ENCODE results near the gene CLCNKB.
"Not testable (repeated sequence)": the region's sequence is repeated elsewhere in the genome, so short reads cannot be mapped to it uniquely, and the experiment has no call there.

Gene CLCNKB

DNA sequence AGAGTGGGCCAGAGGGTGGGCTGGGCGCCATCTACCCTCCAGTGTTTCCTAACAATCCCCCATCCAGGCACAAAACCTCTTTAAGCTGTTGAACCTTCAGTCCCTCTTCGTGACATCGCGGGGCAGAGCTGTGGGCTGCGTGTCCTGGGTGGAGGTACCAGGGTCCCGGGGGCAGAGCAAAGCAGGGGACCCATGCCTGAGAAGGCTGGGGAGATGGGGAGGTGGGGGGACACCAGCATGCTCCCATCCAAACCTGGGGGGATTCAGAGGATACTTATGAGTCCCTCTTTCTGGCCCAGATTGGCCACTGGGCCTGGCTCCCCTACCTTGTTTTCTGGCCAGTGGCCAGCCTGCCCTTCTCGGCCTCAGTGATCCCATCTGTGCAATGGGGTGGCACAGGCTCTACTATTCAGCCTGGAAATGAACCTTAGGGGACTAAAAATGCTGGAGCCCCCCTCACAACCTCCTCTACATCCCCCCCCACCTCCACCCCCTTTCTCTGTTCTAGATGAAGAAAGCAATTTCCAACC is 10.4 kb upstream of the CLCNKB start:
- DNase-seq (ENCODE audit: low read depth): not testable (repeated sequence)

- DNase-seq (ENCODE audit: low read depth): not testable (repeated sequence)
Measured at GRCh38 chr1:16036461-16036860, 7.1 kb upstream of the CLCNKB start.

- no peak for DNase-seq (ENCODE audit: low read depth)
Measured at GRCh38 chr1:16038620-16038912, 5.0 kb upstream of the CLCNKB start.

DNA sequence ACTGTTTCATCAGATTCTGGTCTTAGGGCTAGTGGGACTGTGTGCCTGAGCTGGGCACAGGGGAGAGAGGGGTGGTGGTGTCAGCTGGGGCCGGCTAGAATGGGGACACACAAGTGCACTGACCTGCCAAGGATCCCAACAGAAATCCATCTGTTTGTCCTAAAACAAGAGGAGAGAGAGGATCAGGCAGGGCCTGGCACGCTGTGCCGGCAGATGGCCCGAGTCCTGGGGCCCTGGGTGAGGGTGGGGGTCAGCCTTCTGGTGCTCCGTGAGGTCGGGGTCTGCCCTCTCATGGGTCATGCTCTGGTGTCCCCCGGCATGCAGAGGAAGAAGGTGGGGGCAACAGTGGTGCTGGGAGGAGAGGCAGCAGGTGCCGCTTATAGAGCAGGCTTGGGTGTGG is 3.7 kb upstream of the CLCNKB start:
- DNase-seq (ENCODE audit: low read depth): not testable (repeated sequence)

GRCh38 chr1:16041200-16041599 is 2.4 kb upstream of the CLCNKB start:
- DNase-seq (ENCODE audit: low read depth): no peak

DNA sequence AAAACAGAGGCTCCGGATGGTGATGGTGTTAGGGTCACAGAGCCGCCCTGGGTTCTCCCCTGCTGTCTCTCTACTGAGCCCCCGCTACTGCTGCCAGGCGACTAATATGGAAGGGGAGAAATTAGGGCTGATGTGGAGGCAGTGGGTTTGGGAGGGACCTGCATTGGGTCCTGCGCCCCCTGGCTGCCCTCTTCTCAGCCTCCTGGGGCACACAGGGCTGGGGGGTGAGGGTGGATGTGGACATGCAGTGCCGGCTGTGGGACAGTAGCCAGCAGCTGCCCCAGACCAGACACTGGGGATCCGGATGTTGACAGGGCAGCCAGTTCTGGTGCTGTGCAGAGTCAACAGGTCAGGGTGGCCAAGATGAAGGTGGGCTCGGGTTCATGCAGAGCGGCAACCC is 1.5 kb upstream of the CLCNKB start:
- no peak for DNase-seq (ENCODE audit: low read depth)

DNA sequence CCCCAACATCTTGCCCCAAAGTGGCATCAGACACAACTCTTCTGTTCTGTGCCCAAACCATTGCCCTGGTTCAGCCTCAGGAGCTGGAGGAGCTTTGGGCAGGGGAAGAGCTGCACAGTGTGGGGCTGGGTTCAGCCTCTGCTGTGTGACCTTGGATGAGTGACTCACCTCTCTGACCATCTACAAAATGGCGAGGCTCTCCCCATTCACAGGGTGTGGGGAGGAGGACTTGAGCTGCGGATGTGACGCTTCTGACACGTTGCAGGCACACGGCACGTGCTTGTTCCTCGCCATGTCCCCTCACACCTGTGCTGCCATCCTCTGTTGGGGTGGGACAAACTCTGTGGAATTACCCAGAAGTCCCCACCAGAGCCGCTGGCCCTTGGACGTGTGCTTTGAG is 928 bp upstream of the CLCNKB start:
- DNase-seq (ENCODE audit: low read depth): not testable (repeated sequence)

GRCh38 chr1:16043950-16044349 is 368 bp downstream of the CLCNKB start:
- DNase-seq (ENCODE audit: low read depth): no peak

DNA sequence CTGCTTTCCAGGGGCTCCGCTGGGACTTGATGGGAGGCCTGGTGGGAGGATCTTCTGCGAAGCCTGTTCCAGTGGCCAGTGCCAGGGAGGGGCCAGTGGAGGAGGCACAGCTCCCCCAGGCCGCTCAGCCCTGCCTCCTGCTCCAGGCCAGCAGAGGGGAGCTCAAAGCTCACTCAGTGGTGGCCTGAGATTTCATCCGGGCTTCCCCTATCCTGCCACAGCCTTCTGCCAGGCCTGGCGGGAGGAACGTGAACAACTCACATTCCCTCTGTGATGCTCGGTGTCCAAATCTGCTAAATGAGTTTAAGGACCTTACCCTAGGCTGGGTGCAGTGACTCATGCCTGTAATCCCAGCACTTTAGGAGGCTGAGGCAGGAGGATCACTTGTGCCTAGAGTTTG is 3.3 kb downstream of the CLCNKB start:
- no peak for DNase-seq (ENCODE audit: low read depth)

DNA sequence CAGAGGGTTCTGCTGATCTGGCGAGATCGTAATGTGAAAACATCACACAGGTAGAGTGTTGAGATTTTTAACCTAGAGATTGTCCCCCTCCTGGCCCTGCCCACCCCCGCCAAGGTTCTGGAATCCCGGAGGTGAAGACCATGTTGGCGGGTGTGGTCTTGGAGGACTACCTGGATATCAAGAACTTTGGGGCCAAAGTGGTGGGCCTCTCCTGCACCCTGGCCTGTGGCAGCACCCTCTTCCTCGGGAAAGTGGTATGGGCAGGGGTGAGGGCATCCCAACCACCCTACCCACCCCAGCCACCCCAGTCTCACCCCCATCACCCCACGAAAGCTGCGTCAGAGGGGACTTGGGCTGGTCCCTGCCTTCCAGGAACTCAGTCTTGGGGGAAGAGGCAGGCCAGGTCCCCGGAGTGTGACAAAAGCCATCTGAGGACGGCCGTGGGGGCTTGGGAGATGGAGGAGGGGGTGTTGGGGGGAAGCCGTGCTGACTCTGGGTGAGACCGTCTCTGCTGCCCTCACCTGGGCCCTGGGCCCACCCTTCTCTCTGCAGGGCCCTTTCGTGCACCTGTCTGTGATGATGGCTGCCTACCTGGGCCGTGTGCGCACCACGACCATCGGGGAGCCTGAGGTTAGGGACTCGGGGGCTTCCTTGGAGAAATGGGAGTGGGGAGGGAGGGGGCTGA is 4.4 kb downstream of the CLCNKB start:
- DNase-seq (ENCODE audit: low read depth): no peak

DNA sequence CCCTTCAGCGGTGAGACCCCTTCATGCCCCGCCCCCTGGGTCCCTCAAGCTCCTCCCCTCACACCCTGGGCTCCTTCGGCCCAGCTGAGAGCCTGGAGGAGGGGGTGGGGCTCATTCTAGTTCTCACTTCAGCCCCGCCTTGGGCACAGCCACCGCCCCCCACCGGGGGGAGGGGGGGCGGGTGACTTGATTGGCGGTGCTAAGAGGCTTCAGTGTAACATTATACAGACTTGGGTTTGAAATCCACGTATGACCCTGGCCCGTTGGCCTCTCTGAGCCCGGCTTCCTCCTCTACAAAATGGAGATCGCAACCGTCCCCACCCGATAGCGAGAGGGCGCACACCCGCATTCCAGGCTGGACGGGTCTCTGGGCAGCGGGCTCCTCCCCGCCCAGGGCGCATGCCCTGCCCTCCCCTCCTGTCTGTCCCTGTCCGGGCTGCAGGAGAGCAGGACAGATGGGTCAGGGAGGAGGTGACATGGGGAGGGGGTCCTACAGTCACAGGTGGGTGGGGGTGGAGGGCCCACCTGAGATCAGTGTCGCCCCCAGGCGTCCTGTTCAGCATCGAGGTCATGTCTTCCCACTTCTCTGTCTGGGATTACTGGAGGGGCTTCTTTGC is 5.1 kb downstream of the CLCNKB start:
- DNase-seq (ENCODE audit: low read depth): no peak

DNA sequence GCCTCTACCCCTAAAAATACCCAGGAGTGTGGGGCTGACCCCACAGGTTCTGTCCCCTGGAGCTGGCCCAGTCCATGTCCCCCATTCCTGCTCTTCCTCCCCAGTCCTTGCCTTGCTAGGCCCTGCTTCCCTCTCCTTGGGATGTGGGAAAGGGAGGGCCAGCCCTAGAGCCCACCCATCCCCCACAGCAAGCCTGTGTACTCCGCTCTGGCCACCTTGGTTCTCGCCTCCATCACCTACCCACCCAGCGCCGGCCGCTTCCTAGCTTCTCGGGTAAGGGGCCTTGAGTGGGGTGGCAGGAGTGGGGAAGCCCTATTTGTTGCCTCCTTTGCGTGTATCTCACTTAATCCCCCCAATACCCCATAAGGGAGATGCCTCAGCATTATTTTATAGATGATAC is 6.7 kb downstream of the CLCNKB start:
- no peak for DNase-seq (ENCODE audit: low read depth)

GRCh38 chr1:16051039-16051438 is 7.5 kb downstream of the CLCNKB start:
- no peak for DNase-seq (ENCODE audit: low read depth)

DNA sequence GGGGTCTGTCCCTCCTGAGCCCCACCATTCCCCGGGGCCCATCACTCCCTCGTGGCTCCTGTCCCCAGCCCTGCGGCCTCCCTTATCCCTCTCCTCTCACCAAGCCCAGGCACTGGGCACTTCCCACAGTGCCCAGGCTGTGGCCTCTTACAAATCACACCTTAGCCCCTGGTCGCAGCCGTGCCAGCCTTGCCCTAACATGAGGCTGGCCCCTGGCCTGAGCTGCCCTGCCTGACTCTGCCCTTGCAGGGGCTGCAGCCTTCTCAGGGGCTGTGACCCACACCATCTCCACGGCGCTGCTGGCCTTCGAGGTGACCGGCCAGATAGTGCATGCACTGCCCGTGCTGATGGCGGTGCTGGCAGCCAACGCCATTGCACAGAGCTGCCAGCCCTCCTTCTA is 8.4 kb downstream of the CLCNKB start:
- DNase-seq (ENCODE audit: low read depth): not testable (repeated sequence)

- no peak for DNase-seq (ENCODE audit: low read depth)
Measured at GRCh38 chr1:16053781-16054502, 10.4 kb downstream of the CLCNKB start.

DNA sequence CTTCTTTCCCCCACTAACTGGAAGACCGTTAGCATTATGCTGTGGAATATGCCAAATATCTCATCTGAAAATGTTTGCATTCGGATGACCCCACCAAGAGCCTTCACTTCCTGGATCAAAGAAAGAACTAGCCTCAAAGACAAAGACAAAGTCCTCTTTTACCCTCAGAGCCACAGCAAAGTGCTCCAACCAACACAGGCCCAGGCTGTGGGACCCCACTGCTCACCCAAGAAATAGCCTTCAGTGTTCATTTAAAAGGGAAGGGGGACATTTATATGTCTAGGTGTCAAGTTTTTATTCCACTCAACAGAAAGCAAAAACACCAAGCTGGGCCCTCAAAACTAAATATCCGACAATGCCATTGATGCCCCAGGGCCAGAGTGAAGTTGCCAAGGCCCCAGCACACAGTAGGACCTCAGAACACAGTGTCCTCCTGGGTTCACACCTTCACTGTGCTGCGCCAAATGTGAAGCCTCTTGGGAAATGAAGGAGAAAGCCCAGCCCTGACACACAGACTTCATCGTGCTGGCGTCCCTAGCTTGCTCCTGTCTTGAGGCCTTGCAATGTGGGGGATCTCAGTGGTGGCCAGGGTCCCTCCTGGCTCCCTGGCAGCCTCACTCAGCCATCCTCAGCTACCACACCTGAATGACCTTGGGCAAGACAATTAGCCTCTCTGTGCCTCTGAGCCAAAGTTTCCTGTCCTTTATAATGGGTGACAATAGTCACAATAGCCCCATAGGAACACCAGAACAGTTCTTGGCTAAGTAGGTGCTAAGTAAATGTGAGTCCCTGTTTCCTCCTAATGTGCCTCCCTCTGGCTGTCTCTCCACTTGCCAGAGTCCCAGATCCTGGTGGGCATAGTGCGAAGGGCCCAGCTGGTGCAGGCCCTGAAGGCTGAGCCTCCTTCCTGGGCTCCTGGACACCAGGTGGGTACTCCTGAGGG is 11.3 kb downstream of the CLCNKB start:
- no peak for DNase-seq (ENCODE audit: low read depth)

- peak; percentile 63 for DNase-seq (ENCODE audit: low read depth)
Measured at GRCh38 chr1:16055613-16056520, 12.3 kb downstream of the CLCNKB start.

- not testable (repeated sequence) for DNase-seq (ENCODE audit: low read depth)
Measured at GRCh38 chr1:16056521-16056912, 12.9 kb downstream of the CLCNKB start.

DNA sequence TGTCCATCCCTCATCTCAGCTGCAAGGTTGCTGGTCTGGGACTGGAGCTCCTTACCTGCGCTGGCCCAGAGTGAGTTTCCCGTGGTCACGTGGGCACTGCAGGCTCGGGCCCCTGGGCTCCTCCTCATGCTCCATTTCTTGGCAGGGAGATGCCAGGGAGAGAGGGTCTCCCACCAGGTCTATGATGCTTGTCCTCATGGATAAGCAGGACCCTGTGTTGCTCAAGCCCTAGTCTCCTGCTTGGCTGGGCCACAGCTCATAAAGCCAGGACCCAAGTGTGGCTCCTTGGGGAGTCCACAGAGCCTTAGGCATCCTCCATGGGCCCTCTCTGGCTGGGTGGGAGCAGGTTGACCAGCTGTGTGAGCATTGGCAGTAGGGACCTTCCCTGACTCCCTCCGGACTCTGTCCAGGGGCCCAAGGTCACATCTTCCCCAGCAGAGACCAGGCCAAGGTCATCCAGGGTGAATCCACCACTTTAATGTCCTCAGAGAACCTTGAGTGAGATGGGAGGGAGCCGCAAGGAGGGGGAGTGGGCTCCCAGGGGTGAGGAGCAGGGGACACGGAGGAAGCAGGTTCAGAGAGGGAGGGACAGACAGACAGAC is 13.8 kb downstream of the CLCNKB start:
- not testable (repeated sequence) for DNase-seq (ENCODE audit: low read depth)

- DNase-seq (ENCODE audit: low read depth): not testable (repeated sequence)
Measured at GRCh38 chr1:16058394-16059120, 15.0 kb downstream of the CLCNKB start.
